ENCODE data around the gene SERPINB8. TPM values are rescaled to one million over a fixed set of nuclear protein-coding genes. Genes with fewer than 3 reads are reported as not detected.
"Not testable (repeated sequence)": the region's sequence is repeated elsewhere in the genome, so short reads cannot be mapped to it uniquely, and the experiment has no call there.

SERPINB8 gene
- total RNA-seq, 3 donors from 2014 or later, result 10.7 to 27.3 (median 12.3) TPM

DNA sequence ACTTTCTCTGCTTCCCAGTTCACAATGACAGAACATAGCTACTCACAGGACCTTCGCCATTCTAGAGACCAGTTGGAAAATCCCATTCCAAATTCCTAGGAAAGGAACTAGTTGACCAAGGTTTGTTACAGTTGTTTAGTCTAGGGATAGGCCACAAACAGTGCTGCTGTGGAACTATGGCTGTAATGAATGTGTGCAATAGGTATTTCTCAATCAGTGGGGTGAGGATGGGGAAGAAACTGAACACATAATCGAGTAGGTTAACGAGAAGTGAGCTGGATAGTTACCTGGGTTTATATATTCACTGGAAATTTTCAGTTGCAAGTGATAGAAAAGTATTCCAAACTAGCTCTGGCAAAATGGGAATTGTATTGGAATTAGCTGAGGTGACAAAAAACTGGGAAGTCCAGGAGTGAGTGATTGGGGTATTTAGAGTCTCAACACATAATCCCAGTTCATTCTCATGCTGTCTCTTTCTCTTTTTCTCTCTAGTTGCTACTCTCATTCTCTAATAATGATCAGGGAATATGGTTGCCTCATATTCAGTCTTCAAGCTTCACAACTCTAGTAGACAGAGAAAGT, 39.0 kb upstream of the SERPINB8 start:
- Histone ChIP-seq H3K4me3 (no peak overlapping the region), H3K36me3 (ENCODE audit: low read depth) (no peaks in the 10 kb centered on the region), H3K4me1 (ENCODE audit: low read depth) (no peaks in the 10 kb centered on the region), H3K9me3 (no peaks in the 10 kb centered on the region)
- no peak for ATAC-seq
- TF ChIP-seq CTCF (IDR thresholded peaks at IDR 0.05), result no peak
- no peak for DNase-seq
- intact Hi-C loops (cut with DNase I, micrococcal nuclease), result no loop called here

DNA sequence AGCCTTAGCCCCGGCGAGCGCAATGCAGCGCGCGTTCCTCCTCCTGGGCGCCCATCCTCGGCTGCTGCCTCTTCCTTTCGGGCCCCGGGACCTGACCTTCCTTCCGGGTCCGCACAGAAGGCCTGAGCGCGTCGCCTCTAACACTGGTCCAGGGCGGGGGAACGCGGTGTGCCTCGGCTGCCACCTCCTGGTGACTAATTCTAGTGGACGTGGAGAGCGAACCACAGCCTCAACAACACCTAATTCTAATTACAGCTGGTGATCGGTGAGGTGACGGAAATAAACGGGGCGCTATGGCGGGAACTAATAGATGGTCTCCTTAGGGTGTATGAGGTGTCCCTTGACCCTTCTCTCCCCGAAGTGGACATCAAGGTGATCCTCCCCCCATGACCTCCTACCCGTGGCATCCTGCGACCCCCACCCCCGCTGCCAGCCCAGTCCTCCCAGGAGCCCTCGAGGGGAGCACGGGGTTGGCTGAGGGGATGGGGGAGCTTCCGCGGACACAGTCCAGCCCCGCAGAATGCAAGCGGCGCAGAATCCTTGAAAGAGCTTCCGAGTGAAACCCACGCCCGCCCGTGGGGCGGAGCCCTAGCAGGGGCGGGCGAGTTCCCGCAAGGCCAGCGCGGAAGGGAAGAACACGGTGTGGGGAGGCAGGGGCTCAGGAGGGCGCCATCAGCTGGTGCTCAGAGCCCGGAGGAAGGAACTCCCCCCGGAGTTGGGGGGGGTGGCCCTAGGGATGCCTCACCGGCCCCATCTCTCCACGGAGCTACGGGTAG, 33.5 kb upstream of the SERPINB8 start:
- Histone ChIP-seq H3K4me3 (no peak overlapping the region), H3K9me3 (no peaks in the 10 kb centered on the region), H3K4me1 (ENCODE audit: low read depth) (no peaks in the 10 kb centered on the region), H3K36me3 (ENCODE audit: low read depth) (no peaks in the 10 kb centered on the region)
- ATAC-seq (peak; percentile 99), DNase-seq (peak; percentile 82 to 85 (median 83))
- peak; percentile 67 for TF ChIP-seq CTCF (IDR thresholded peaks at IDR 0.05)
- intact Hi-C loops (cut with DNase I, micrococcal nuclease), result no loop called here

DNA sequence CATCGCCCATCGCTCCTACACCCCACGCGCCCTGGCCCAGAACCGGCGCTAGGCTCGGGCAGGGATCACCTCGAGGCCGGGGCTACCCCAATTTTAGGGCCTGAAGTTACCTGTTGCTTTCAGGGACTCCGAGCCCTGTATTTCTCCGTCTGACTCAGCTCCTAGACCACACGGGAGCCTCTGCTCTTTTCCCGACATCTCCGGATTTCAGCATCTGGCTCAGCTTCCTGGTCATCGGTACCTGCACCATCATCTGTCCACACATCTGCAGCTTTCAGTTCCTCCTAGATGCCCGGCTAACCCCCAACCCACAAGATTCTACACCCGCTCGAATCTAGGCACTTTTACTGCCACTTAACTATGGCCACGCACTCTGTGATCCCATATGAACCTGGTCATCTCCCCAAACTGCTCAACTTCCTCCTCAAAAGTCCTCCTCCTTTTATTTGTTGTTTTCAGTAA, 32.9 kb upstream of the SERPINB8 start:
- Histone ChIP-seq H3K4me3 (no peak overlapping the region), H3K36me3 (ENCODE audit: low read depth) (no peaks in the 10 kb centered on the region), H3K4me1 (ENCODE audit: low read depth) (no peaks in the 10 kb centered on the region), H3K9me3 (no peaks in the 10 kb centered on the region)
- intact Hi-C loops (cut with DNase I, micrococcal nuclease), result no loop called here
- ATAC-seq (no peak), DNase-seq (no peak)
- no peak for TF ChIP-seq CTCF (IDR thresholded peaks at IDR 0.05)

- no peak for TF ChIP-seq CTCF (IDR thresholded peaks at IDR 0.05)
- ATAC-seq, result no peak
- Histone ChIP-seq H3K9me3 (no peaks in the 10 kb centered on the region), H3K36me3 (ENCODE audit: low read depth) (no peaks in the 10 kb centered on the region), H3K4me1 (ENCODE audit: low read depth) (no peaks in the 10 kb centered on the region), H3K4me3 (no peak overlapping the region)
- DNase-seq, result no peak
- intact Hi-C loops (cut with DNase I, micrococcal nuclease), result no loop called here
These were observed 29.9 kb upstream of the SERPINB8 start for GRCh38 chr18:63940008-63940407.

- intact Hi-C loops (cut with DNase I, micrococcal nuclease); DNase-seq; H3K4me1 ChIP-seq (ENCODE audit: low read depth); ATAC-seq; H3K4me3 ChIP-seq; H3K36me3 ChIP-seq (ENCODE audit: low read depth); H3K9me3 ChIP-seq: not testable (repeated sequence)
These were observed 29.3 kb upstream of the SERPINB8 start for GRCh38 chr18:63940543-63941050.
